GM12891 (cell line): ENCODE data around the gene ZMYND11.

Experiments
- DNase-seq: peaks from one replicate; pipeline ENCODE4 v3.0.0; 2011; ENCODE audit warnings: low spot score; ENCODE audit not compliant: insufficient read length
- FAIRE-seq: peaks from 2 replicates; lab custom pipeline; 2011; peaks lifted over from hg19 to GRCh38; lab: Jason Lieb, UNC
- PAX5 ChIP-seq: IDR thresholded peaks from 2 replicates; pipeline ENCODE4 v1.6.1; 2011; ENCODE audit warnings: low read length, moderate library complexity, mild to moderate bottlenecking; ENCODE audit not compliant: insufficient read depth, severe bottlenecking
- POLR2A ChIP-seq: IDR thresholded peaks from 2 replicates; pipeline ENCODE4 v1.6.1; 2011; ENCODE audit warnings: low read depth, low read length, control low read depth
- POLR2AphosphoS5 ChIP-seq: IDR thresholded peaks from 2 replicates; pipeline ENCODE4 v1.6.1; 2011; ENCODE audit warnings: low read depth, low read length, control low read depth
- POU2F2 ChIP-seq: IDR thresholded peaks from 2 replicates; pipeline ENCODE4 v1.6.1; 2011; ENCODE audit warnings: low read depth, mild to moderate bottlenecking, control low read depth, low read length, moderate library complexity
- SPI1 ChIP-seq: IDR thresholded peaks from 2 replicates; pipeline ENCODE4 v1.6.1; 2011; ENCODE audit warnings: low read depth, low read length, control low read depth
- TAF1 ChIP-seq: IDR thresholded peaks from 2 replicates; pipeline ENCODE4 v1.6.1; 2011; ENCODE audit warnings: low read depth, low read length, control low read depth

The ZMYND11 gene

DNA sequence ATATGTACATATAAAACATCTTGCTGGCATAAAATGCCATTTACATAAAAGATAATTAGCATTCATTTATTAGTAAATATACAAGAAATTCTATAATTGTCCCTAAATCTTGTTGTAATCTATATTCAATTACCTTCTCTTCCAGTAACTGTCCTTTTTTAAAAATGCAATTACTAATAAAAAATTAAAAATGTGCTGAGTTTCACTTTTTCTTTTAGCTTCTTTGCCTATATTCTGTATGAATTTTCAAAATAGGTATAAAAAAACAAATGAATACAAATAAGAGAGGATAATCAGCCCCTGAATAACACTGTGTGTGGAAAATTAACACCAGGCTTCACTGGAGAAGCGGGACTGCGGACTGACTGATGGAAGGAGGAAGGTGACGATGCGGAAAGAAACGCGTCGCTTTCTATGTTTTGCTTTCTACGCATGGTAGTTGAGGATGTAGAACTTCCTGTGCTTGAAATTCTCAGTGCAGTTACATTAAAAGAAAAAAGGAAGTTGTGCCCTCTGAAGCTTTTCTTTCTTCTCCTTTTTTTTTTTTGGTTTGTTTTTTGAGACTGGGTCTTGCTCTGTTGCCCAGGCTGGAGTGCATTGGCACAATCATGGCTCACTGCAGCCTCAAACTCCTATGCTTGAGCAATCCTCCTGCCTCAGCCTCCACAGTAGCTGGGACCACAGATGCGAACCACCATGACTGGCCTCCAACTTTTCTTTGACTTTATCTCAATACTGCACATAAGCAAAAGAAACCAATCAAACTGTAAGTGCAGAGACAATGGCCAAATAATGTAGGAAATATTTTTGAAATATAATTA is 7.4 kb upstream of the ZMYND11 start:
- no peak for TF ChIP-seq TAF1
- no peak for TF ChIP-seq POLR2A
- TF ChIP-seq SPI1, result no peak; the same call in 1 of the 2 replicates
- no peak for TF ChIP-seq POLR2AphosphoS5
- FAIRE-seq, result peak; percentile 64
- DNase-seq, result peak; percentile 33

DNA sequence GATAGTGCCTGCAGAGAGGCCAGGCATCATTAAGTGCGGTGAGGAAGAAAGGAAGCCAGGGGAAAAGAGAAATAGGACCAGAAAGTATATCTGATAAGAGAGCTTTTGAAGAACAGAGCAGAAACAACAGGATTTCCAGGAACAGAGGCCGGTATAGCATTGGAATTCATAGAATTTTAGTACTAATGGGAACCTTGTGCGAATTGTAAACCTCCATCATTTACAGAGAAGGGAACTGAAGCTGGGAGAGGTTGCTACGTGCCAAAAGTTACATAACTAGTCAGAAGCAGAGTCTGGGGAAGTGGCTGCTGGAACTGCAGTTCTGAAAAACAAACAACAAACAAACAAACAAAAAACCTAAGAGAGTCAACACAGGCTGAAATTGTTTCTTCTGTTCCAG is 5.4 kb upstream of the ZMYND11 start:
- no peak for TF ChIP-seq POU2F2
- TF ChIP-seq PAX5, result no peak
- TF ChIP-seq POLR2A, result no peak
- TF ChIP-seq POLR2AphosphoS5, result no peak
- TF ChIP-seq TAF1, result no peak
- TF ChIP-seq SPI1, result no peak; the same call in 1 of the 2 replicates
- no peak for FAIRE-seq
- no peak for DNase-seq

DNA sequence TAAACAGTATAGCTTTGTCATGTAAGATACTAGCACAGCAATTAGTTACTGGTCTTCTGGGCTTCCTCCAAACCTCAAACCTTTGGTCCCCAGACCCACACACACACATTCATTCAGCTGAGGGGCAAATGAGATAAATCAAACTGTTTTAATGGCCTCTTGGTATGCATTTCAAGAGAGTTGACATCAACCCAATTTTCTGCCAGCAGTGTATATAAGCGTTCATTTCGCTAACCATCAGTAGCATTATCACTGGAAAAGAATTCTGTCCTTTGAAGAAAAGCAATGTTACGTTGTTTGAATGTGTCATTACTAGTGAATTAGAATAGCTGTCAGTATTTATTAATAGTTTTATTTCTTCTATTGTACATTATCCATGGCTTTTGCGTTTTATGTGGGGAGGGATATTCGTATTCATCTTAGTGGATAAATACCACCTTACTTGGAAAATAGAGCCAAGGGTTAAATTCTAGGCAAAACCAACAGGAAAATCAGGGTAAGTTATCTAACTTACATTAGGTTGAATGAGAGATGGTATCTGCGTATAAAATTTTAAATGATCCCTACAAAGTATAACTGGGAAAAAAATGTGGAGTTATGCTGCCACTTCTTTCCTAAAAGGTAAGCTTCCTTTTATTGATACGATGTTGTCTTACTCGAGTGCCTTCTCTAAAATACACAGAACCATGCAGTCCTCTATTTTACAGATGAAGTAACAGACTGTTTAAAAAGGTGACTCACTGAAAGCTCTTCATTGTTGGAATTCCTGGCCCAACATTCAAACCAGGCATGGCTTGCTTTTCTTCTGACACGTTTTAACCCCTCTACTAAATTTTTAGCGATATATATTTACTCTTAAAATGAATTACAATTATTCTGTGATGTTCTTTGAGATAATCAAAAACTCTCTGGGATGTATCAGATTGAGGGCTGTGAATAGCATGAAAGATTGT is 2.0 kb upstream of the ZMYND11 start:
- FAIRE-seq, result no peak
- DNase-seq, result no peak
- TF ChIP-seq TAF1 (no peak), SPI1 (no peak), PAX5 (no peak), POU2F2 (no peak), POLR2AphosphoS5 (no peak), POLR2A (no peak)

DNA sequence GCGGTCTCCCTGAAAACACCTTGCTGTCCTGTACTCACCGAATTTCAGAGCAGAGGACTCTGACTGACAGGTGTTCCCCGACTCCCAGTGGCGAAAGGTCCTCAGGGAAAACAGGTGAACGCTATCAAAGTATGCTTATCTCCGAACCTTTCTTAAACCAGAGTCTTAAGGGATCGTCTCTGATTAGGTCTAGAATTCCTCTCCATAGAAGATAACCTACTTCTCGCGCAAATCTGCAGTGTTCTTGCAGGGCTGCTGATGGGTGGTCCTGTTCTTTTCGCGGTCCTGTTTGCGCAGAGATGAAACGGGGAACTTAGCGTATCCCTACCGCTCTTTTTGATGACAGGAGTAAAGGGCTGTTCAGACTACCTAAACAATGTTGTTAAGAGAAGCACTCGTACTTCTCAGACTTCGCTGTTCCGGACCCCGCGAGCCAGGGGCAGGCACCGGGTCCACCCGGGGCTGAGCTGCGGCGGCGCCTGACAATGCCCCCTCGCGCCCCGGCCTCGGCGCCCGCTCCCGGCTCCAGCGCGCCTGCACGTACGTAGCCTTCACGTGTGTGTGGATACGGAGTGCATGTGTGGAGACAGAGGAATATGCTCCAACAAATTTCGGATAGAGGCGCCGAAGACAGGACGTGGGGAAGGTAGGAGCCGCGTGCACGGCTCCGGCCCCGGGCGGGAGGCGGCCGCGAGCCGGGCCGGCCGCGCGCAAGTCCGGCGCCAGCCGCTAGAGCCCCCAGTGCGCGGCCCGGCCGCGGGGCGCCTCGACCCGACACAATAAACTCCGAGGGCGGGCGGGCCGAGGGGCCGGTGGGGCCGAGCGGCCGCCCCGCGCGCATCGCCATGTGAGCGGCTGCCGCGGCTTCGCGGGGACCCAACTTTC is 766 bp upstream of the ZMYND11 start:
- no peak for TF ChIP-seq SPI1
- no peak for TF ChIP-seq PAX5
- TF ChIP-seq POLR2A, result no peak
- TF ChIP-seq POLR2AphosphoS5, result no peak
- no peak for TF ChIP-seq POU2F2
- no peak for TF ChIP-seq TAF1
- FAIRE-seq (peak; percentile 47), DNase-seq (peak; percentile 39)

DNA sequence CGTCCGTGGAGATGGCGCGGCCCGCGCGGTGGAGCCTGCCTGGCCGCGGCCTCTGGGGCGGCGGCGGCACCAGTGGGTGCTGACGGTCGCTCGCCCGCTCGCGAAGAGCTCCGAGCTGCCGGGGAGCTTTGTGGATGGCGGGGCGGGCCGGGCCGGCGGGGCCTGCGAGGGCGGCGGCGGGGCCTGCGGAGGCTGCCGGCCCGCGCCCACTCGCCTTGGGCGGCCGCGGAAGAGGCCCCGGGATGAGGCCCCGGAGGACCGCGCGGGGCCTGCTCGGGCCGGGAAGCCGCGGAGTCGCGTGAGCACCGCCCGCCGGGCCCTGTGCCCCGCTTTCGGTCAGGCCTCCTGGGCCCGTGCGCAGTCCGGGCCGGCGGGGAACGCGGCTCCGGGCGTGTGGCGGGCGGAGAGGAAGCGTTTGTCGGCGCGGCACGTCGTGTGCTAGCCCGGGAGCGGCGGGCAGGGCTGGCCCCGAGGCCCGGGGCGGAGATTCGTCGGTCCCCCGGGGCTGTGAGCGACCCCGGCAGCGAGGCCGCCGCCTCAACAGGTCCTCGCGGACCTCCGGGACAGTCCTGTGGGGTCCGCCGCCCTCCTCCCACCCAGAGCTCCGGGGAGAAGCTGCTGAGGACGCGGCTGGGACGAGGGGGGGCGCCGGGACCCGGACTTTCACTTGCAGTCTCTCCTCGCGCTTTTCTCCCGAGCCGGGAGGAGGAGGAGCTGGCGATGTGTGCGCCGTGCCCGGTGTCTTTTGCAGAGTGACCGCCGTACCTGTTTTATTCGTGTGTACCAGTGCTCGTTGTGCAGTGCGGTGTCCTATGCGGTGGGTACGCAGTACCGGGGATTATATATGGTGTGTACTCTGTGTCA is 578 bp downstream of the ZMYND11 start:
- TF ChIP-seq SPI1 (no peak), POLR2A (0 out of 2 replicates have a peak, but pooled peaks have one; percentile 56), POLR2AphosphoS5 (peak; percentile 23; the same call in 1 of the 2 replicates)

DNA sequence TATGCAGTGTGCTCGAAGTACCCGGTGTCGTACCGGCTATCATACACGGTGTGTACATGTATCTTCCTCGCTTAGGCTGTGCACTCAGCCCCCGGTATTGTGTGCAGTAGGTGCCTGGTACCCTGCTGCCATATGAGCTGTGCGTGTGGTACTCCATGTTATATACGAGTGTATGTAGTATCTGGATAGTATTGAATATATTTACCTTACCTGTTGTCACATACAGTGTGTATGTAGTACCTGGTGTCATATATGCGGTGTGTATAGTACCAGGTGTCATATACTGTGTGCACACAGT is 1.2 kb downstream of the ZMYND11 start:
- TF ChIP-seq POU2F2 (no peak), POLR2AphosphoS5 (no peak), PAX5 (no peak)
- DNase-seq (no peak), FAIRE-seq (peak; percentile 88)

More for the DNA sequence above, 578 bp downstream of the ZMYND11 start:
- DNase-seq (peak; percentile 41), FAIRE-seq (peak; percentile 57)

DNA sequence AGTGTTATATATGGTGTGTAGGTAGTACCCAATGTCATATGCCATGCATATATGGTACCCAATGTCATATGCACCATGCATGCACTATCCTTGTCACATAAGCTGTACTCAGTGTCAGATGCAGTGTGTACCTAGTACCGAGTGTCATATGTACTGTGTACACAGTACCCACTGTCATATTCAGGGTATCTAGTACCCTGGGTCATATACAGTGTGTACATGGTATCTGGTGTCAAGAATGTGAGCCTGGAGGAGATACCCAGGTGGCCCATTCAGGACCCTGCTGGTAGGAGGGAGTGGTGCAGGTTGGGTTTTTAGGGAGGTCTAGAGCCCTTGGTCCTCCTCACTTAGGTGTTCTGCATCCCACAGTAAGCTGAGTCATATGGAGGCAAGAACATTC is 1.8 kb downstream of the ZMYND11 start:
- FAIRE-seq (no peak), DNase-seq (peak; percentile 15)
- TF ChIP-seq POLR2A, result no peak

DNA sequence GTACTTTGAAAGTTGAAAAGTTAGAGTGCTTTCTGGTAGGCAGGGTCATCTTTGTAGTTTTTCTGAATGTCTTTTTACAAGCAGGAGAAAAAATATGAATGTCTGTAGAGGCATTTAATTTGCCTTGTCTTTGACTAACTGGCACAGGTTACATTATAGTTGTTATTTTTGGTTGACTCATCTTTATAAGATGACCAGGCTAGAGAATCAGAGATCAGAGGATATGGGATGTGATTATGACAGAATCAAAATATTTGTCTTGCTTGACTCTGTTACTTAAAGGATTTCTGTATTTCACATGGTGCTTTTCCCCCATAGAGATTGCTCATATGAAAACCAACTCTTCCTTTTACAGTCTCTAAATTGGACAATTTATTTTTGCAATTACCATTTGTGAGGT is 2.4 kb downstream of the ZMYND11 start:
- no peak for DNase-seq
- TF ChIP-seq TAF1 (no peak), POU2F2 (no peak), PAX5 (no peak), POLR2A (no peak), SPI1 (no peak), POLR2AphosphoS5 (no peak)
- no peak for FAIRE-seq

DNA sequence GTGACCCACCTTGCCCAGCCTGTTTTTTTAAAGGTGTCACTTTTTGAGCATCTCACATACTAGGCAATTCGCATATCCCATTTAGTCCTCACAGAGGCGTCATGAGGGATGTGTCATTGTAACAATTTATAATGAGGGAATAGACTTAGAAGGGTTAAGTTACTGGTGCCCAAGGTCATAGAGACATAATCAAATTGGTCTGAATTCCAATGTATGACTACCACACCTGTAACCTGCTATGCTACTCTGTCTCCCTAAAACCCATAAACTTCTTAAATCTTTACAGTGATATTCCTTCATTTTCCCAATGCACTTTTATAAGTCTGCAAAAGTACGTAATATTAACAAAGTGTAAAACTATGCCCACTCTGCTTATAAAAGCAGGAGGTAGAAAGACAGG is 7.1 kb downstream of the ZMYND11 start:
- DNase-seq (no peak), FAIRE-seq (no peak)
- TF ChIP-seq PAX5 (no peak), TAF1 (no peak), SPI1 (no peak), POU2F2 (no peak), POLR2AphosphoS5 (no peak), POLR2A (no peak)
